HG03135 (cell line): ENCODE data around the gene CREB1.
"Not testable (repeated sequence)": the region's sequence is repeated elsewhere in the genome, so short reads cannot be mapped to it uniquely, and the experiment has no call there.

Experiments used
- ATAC-seq: cut with Tn5 transposase; IDR thresholded peaks from one replicate; pipeline ENCODE4 v1.9.1; 2021; ENCODE audit warnings: mild to moderate bottlenecking, moderate library complexity; ENCODE audit not compliant: unreplicated experiment

CREB1 gene

GRCh38 chr2:207529330-207530159 is at the start of gene CREB1:
CREB1 (plus strand) TSS chr2:207529962; CDS start chr2:207555636, 25,674 bp downstream.
- ATAC-seq: peak; percentile 88

DNA sequence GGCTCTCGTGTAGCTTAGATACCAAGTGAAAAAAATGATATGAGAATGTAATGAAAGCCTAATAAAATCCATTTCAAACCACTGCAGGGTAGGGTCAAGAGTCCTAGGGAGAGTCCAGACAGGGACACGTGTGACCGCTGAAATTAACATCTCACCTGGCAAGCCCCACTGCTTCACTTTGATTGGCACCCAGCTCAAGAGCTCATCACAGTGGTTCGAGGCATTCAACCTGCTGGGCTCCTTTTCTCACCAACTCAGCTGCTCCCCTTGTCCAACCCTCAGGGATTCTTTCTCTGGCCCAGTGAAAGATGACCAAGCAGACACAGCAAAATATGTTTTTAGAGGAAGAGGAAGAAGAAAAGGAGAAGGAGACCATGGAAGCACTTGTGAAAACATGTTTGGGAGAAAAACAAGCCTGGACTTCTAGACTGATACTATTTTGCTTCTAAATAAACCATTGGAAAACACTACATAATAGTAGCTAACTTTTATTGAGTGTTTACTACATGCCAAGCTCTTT is 49.2 kb upstream of the CREB1 start:
- no peak for ATAC-seq

DNA sequence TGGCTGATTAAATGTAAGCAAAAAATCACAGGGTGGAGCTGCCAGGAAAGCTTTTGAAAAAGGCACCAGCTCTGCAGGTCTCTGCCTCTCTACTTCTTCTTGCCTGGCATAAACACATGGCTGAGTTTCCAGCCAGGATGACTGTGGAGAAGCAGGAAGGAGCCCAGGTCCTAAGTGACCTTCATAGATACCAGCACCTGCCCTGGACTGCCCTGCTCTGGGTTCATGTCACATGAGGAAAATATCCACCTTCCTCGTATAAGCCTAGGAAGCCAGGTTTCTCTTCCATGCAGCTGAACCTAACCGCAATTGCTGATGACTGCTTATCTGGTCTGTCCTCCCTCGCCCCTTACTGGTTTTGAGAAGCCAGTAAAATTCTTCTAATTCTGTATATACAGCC is 47.8 kb upstream of the CREB1 start:
- ATAC-seq: no peak

- ATAC-seq: no peak
Observed at GRCh38 chr2:207482630-207483029, 47.1 kb upstream of the CREB1 start.

GRCh38 chr2:207483066-207483465 is 46.7 kb upstream of the CREB1 start:
- no peak for ATAC-seq

DNA sequence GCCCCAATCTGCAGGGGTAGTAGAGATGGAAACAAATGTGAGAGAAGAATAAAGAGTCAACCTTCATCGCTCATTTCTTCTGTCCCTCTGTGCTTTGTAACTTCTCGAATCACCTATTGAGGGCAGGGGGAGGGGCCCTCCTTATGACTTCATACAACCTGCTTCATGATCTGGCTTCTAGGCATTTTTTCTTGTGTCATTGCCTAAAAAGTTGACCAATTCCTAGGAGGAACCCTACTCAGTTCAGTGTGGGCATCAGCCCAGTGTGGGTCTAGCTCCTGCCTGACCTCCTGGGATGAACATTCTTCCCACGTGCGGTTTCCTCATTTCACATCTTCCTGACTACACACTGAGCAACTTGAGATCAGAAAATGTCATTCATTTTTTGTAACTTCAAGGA is 46.3 kb upstream of the CREB1 start:
- ATAC-seq: no peak

- peak; percentile 86 for ATAC-seq
Observed at GRCh38 chr2:207484444-207485391, 45.0 kb upstream of the CREB1 start.

GRCh38 chr2:207487650-207488311 is 42.0 kb upstream of the CREB1 start:
- no peak for ATAC-seq

DNA sequence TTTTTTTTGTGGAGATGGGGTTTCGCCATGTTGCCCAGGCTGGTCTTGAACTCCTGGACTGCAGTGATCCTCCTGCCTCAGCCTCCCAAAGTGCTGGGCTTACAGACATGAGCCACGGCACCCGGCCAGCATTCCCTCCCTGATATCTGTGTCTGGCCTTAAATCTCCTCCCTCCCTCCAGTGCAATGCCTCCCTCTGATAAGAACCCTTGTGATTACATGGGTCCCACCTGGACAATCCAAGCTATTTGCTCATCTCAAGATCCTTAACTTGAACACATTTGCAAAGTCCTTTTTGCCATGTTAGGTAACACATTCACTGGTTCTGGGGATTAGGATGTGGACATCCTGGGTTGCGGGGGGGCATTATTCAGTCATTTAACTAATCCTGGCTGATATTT is 40.5 kb upstream of the CREB1 start:
- ATAC-seq: no peak

- ATAC-seq: no peak
Observed at GRCh38 chr2:207490441-207490840, 39.3 kb upstream of the CREB1 start.

DNA sequence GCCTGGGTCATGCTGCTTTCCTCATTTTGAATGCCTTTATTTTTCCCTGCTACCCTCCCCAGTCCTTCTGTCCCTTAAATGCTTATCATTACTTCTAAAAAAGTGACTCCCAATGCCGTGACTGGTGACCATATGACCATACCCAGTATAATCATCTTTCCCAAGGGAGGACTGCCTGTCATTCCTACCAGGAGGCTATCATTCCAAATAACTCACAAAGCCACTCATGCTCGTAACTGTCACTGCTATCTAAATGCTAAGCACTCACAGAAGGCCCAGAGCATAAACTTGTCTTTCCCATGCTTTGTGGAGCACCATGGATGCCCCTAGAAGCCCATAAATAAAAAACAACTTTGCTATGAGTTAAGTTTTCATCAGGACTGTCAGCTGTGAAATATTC is 38.7 kb upstream of the CREB1 start:
- ATAC-seq: no peak

- no peak for ATAC-seq
Observed at GRCh38 chr2:207491956-207492355, 37.8 kb upstream of the CREB1 start.

- ATAC-seq: no peak
Observed at GRCh38 chr2:207492461-207492860, 37.3 kb upstream of the CREB1 start.

DNA sequence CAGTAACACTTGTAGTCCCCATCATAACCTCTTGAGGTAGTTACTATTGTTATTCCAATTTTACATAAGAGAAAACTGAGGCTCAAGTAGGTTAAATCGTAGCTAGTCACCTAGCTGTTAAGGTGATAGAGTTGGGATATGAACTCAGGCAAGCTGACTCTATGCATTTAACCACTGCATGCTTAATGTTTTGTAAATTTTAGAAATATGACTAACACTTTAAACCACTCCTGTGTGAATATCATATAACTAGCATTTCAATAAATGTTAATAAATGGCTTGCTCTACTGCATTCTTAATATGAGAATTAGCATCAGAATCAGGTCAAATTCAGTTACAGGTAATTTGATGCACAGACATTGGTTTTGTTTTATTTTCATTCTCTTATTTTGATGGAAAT is 35.6 kb upstream of the CREB1 start:
- no peak for ATAC-seq

GRCh38 chr2:207496936-207497335 is 32.8 kb upstream of the CREB1 start:
- not testable (repeated sequence) for ATAC-seq

- no peak for ATAC-seq
Observed at GRCh38 chr2:207497596-207497995, 32.2 kb upstream of the CREB1 start.

DNA sequence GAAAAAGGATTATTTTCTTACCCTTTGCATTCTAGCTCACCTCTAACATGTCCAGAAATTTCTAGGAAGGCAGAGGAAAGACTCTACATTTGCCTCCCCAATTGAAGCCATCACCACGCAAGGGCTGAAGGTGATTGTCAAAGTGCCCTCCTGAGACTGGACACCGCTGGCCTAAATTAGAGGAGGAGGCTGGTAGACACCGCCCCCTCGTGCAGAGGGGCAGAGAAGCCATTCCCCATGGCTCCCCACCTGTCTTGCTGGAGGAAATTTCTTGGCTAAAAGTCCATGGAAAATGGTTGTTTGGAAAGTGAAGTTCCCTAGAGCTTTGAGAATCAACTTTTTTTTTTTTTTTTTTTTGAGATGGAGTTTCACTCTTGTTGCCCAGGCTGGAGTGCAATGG is 31.3 kb upstream of the CREB1 start:
- ATAC-seq: no peak

GRCh38 chr2:207499114-207499513 is 30.6 kb upstream of the CREB1 start:
- no peak for ATAC-seq

DNA sequence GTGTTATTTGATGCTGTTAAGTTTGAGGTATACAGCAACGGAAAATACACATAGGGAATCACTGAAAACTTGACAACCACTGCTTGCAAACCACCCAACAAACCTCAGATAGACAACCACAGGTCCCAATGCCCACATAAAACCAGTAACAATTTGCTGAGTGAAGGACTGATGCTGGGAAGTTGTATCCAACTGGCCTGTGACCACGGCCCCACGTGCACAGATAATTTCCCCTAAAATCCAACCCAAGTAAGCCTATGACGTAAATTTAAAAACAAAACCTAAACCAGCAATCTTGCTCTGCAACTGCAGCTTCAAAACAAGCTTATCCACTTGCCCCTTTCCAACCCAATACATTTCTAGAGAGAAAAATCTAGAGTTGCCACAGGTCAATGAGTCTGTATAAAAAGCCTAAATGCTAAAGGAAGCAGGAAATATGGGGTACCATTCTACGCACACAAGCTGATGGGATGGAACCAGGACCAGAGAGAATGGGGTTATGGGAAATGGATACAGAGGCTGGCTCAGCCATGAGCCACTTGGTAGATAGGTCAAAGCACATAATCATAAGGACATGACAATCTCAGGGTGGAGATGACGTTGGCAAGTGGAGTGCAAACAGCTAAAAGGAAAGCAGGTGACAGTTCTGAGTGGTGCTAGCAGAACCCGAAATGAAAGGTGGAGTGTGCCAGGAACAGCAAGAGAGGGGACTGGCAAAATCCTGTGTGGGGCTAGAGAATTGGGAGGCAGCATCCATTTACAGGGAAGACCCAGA is 27.8 kb upstream of the CREB1 start:
- no peak for ATAC-seq

DNA sequence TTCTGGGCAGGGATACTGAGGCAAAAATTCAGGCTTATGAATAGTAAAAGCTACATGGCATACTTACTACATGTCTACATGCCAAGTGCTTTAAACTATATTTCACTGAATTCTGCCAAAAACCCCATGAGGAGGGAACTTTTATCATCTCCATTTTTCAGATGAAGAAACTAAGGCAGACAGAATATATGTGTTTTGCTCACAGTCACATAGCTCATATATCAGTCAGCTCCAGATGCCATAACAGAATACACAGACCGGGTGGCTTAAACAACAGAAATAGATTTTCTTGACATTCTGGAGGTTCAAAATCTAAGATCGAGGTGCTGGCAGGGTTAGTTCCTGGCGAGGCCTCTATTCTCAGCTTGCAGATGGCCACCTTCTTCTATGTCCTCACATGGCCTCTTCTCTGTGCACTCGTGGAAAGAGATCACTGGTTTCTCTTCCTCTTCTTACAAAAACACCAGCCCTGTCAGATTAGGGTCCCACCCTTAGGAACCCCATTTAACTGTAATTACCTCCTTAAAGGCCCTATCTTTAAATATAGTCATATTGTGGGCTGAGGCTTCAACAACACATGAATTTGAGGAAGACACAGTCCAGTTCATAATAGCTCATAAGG is 27.1 kb upstream of the CREB1 start:
- no peak for ATAC-seq
